K562 (cell line): Measurements from ENCODE around the gene SIGLEC15. TPM values are rescaled to one million over a fixed set of nuclear protein-coding genes. Genes with fewer than 3 reads are reported as not detected.

Experiments used
- ATAC-seq: fragments of 200-7000 bp; cut with Tn5 transposase; 3 replicates; pipeline ENCODE4 v1.9.1; 2020; ENCODE audit warnings: moderate library complexity
- BruUV-seq: library from RNA; stranded (reverse); fragments of 400-500 nt; replicated peaks from 2 replicates; lab custom pipeline; 2021; lab: Mats Ljungman, UMichigan
- CTCF ChIA-PET: fragments of 300-600 bp; formaldehyde crosslinking; extraction: SDS; loops from one replicate; lab custom pipeline; 2021; ENCODE audit warnings: low intra/inter-chr PET ratio; lab: Yijun Ruan, JAX
- POLR2A ChIA-PET: fragments of 300-600, 350-650 bp; sonication (Branson Sonifier 250); formaldehyde crosslinking; extraction: SDS; loops from one replicate; lab custom pipeline; 2021; ENCODE audit warnings: antibody characterized with exemption, inconsistent platforms; lab: Yijun Ruan, JAX
- DNase-seq, 4 experiments: peaks; one replicate each; pipeline versions ENCODE4 v3.0.0 to v3.0.0-alpha.2; 2011 to 2018; ENCODE audit warnings: low spot score in 3 of 4, mixed read lengths in 3 of 4; ENCODE audit errors: extremely low read depth in 1 of 4
- FAIRE-seq: peaks from 2 replicates; lab custom pipeline; 2011; peaks lifted over from hg19 to GRCh38; lab: Jason Lieb, UNC
- H2AFZ ChIP-seq: 2 replicates; pipeline ENCODE4 v1.6.0; 2011; ENCODE audit warnings: low read depth, low read length, control low read depth, inconsistent platforms
- H3K27ac ChIP-seq: fragments of 200-600 bp; 3 replicates; pipeline ENCODE4 v1.8.0; 2011; ENCODE audit warnings: low read depth, mild to moderate bottlenecking, control low read depth, inconsistent platforms, low read length, moderate library complexity, mixed read lengths; ENCODE audit errors: extremely low read depth
- H3K27me3 ChIP-seq, 2 experiments: fragments of 300-600 bp in 1 of 2; 2 replicates in 1 of 2; 3 replicates in 1 of 2; pipeline versions ENCODE4 v1.6.0 to v1.8.0; 2011; ENCODE audit warnings: inconsistent platforms in 2 of 2, low read length in 2 of 2, mild to moderate bottlenecking in 1 of 2, mixed read lengths in 1 of 2, moderate library complexity in 1 of 2; ENCODE audit not compliant: control insufficient read depth in 2 of 2, insufficient read depth in 2 of 2
- H3K36me3 ChIP-seq: fragments of 300-600 bp; 3 replicates; pipeline ENCODE4 v1.8.0; 2011; ENCODE audit warnings: mild to moderate bottlenecking, low read length, inconsistent platforms; ENCODE audit not compliant: control insufficient read depth, insufficient read depth
- H3K4me1 ChIP-seq, 2 experiments: fragments of 200-600 bp in 1 of 2; replicated peaks in 1 of 2; 2 replicates in 1 of 2; 3 replicates in 1 of 2; pipeline versions ENCODE4 v1.5.1 to v1.8.0; 2011; ENCODE audit warnings: inconsistent platforms in 2 of 2, low read length in 2 of 2, mild to moderate bottlenecking in 1 of 2, mixed read lengths in 1 of 2, moderate library complexity in 1 of 2; ENCODE audit not compliant: control insufficient read depth in 2 of 2, insufficient read depth in 2 of 2
- H3K4me2 ChIP-seq: 2 replicates; pipeline ENCODE4 v1.6.1; 2011; ENCODE audit warnings: low read length, control low read depth, inconsistent platforms, mixed read lengths; ENCODE audit not compliant: insufficient read depth
- H3K4me3 ChIP-seq: fragments of 200-600 bp; sonication (generic), shearing (Covaris generic); 2 replicates; pipeline ENCODE4 v1.5.1; 2016; ENCODE audit warnings: control low read depth, inconsistent platforms
- H3K79me2 ChIP-seq: fragments of 200-600 bp; 3 replicates; pipeline ENCODE4 v1.8.0; 2011; ENCODE audit warnings: low read length, inconsistent platforms; ENCODE audit not compliant: control insufficient read depth, insufficient read depth
- H3K9ac ChIP-seq, 2 experiments: 2 replicates each; pipeline versions ENCODE4 v1.6.0 to v1.6.1; 2011; ENCODE audit warnings: low read depth in 2 of 2, low read length in 2 of 2, control low read depth in 1 of 2, inconsistent platforms in 1 of 2, mild to moderate bottlenecking in 1 of 2, mixed read lengths in 1 of 2; ENCODE audit not compliant: insufficient read depth in 1 of 2
- H3K9me1 ChIP-seq: one replicate; pipeline ENCODE4 v1.6.0; 2011; ENCODE audit warnings: inconsistent platforms, mild to moderate bottlenecking, low read length, moderate library complexity; ENCODE audit not compliant: control insufficient read depth, insufficient read depth
- H3K9me3 ChIP-seq: replicated peaks from 2 replicates; pipeline ENCODE4 v1.5.1; 2011; ENCODE audit warnings: low read depth, low read length, inconsistent platforms; ENCODE audit not compliant: control insufficient read depth, insufficient read depth
- H4K20me1 ChIP-seq: replicated peaks from 2 replicates; pipeline ENCODE4 v1.6.1; 2011; ENCODE audit warnings: low read length, inconsistent platforms, mixed read lengths; ENCODE audit not compliant: control insufficient read depth, insufficient read depth
- ARID2 ChIP-seq: fragments of 450-650 bp; IDR thresholded peaks from 2 replicates; pipeline ENCODE4 v1.6.1; 2017; ENCODE audit warnings: antibody characterized with exemption, mild to moderate bottlenecking
- FOSL1 ChIP-seq: fragments of 200-800 bp; sonication (Bioruptor generic); conservative IDR thresholded peaks from 2 replicates; pipeline ENCODE4 v1.6.1; 2016; ENCODE audit warnings: missing genetic modification characterization, missing compliant biosample characterization
- HNRNPL ChIP-seq: fragments of 200-400 bp; formaldehyde crosslinking; IDR thresholded peaks from 2 replicates; pipeline ENCODE4 v1.6.1; 2017; ENCODE audit warnings: low read depth, mild to moderate bottlenecking, low read length
- HNRNPUL1 ChIP-seq: fragments of 200-400 bp; formaldehyde crosslinking; IDR thresholded peaks from 2 replicates; pipeline ENCODE4 v1.6.1; 2017; ENCODE audit warnings: low read length
- RNF219 ChIP-seq: fragments of 250-450 bp; sonication (Bioruptor Pico); IDR thresholded peaks from 2 replicates; pipeline ENCODE4 v1.5.0; 2022; ENCODE audit warnings: mild to moderate bottlenecking
- RREB1 ChIP-seq: fragments of 250-450 bp; sonication (Bioruptor Pico); IDR thresholded peaks from 2 replicates; pipeline ENCODE4 v1.4.0; 2020
- TEAD1 ChIP-seq, 2 experiments: fragments of 450-650 bp in 1 of 2; sonication (generic) in 1 of 2; formaldehyde crosslinking; IDR thresholded peaks; 2 replicates each; pipeline versions ENCODE4 v1.4.0 to v1.8.0; 2020 to 2022; ENCODE audit warnings: mild to moderate bottlenecking in 2 of 2, missing genetic modification reagents in 1 of 2
- ZNF263 ChIP-seq: sonication (generic); formaldehyde crosslinking; IDR thresholded peaks from 2 replicates; pipeline ENCODE4 v1.8.0; 2022; ENCODE audit warnings: mild to moderate bottlenecking, missing genetic modification reagents, borderline replicate concordance
- ZZZ3 ChIP-seq: fragments of 450-650 bp; IDR thresholded peaks from 2 replicates; pipeline ENCODE4 v1.6.1; 2016; ENCODE audit warnings: antibody characterized with exemption, mild to moderate bottlenecking, moderate library complexity
- in situ Hi-C: fragments of 300-500 bp; cut with MboI; formaldehyde crosslinking; loops from 4 replicates; pipeline ENCODE4 v1.15.0; 2018; ENCODE audit warnings: inconsistent platforms, mixed read lengths
- intact Hi-C: fragments of 100-400 bp; cut with micrococcal nuclease; formaldehyde crosslinking; loops from 2 replicates; pipeline ENCODE4 v1.14.2; 2022
- polyA plus RNA-seq, 8 experiments: library from polyadenylated mRNA; depleted of rRNA in 4 of 8; stranded (reverse) in 5 of 8; unstranded in 3 of 8; fragments of >200 nt; fragmentation: Nextera tagmentation in 2 of 8; fragmentation: Illumina TruSeq in 1 of 8; extraction: Ambion mirVana in 2 of 8; extraction: Trizol in 1 of 8; gene quantifications; 2 replicates each; pipeline versions ENCODE4 v1.2.1 to v1.2.3, GENCODE V29; 2011 to 2014; ENCODE audit warnings: inconsistent platforms in 1 of 8, missing spikeins in 1 of 8
- total RNA-seq, 7 experiments: library from RNA; depleted of rRNA in 6 of 7; stranded (reverse); fragments of >200 nt in 6 of 7; fragmentation: Illumina TruSeq in 2 of 7; extraction: Trizol in 2 of 7; gene quantifications; 2 replicates each; pipeline versions ENCODE4 v1.2.1 to v1.2.3, GENCODE V29; 2011 to 2021; ENCODE audit warnings: low replicate concordance in 1 of 7

The SIGLEC15 gene
- total and polyA plus RNA-seq, 9 of the 15 experiments (the other 6 are each of a cell fraction or from before 2014, with no cell fraction given), result not detected

- TF ChIP-seq FOSL1 (tag) (peak; percentile 94), ZZZ3 (no peak), RREB1 (CRISPR knock-in tag) (no peak), TEAD1 (CRISPR knock-in tag; IDR thresholded peaks at IDR 0.05) (no peak)
Measured at GRCh38 chr18:45802814-45803492, 22.5 kb upstream of the SIGLEC15 start (continued).

GRCh38 chr18:45805551-45805950 is 19.9 kb upstream of the SIGLEC15 start:
- BruUV-seq, result no TSS peak
- ATAC-seq, result no peak
- H3K4me2 ChIP-seq, result no peak overlapping the region
- no peak overlapping the region for H2AFZ ChIP-seq
- no peak for TF ChIP-seq ARID2
- no peak for TF ChIP-seq HNRNPL
- TF ChIP-seq RNF219 (CRISPR knock-in tag), result no peak
- TF ChIP-seq HNRNPUL1, result no peak
- TF ChIP-seq ZNF263, result no peak
- TF ChIP-seq, all 486 proteins: peak for 0
- Histone ChIP-seq H3K4me3 (no peak overlapping the region), H3K27ac (no peak overlapping the region), H3K27me3 (no peaks in the 10 kb centered on the region), H3K36me3 (no peaks in the 10 kb centered on the region), H4K20me1 (no peaks in the 10 kb centered on the region), H3K9ac (no peak overlapping the region), H3K9me1 (no peaks in the 10 kb centered on the region), H3K9me3 (no peaks in the 10 kb centered on the region), H3K4me1 (no peaks in the 10 kb centered on the region), H3K79me2 (no peaks in the 10 kb centered on the region)
- no peak for DNase-seq
- ChIA-PET CTCF (no interaction called here), POLR2A (no interaction called here)
- intact Hi-C loops (no loop called here), in situ Hi-C loops (no loop called here)
- no peak for FAIRE-seq
